Mucosa of gallbladder (tissue), 1 donor: Measurements from ENCODE around the gene ELMO2. TPM values are rescaled to one million over a fixed set of nuclear protein-coding genes. Genes with fewer than 3 reads are reported as not detected.

ENCODE experiments used
- DNase-seq: peaks from one replicate; pipeline ENCODE4 v3.0.0-alpha.2; 2020; ENCODE audit warnings: low spot score
- total RNA-seq: library from RNA; stranded (reverse); gene quantifications from one replicate; pipeline ENCODE4 v1.2.1, GENCODE V29; 2021
- donor health status: DM: no; HTN: no; CAD: no.

The ELMO2 gene
- total RNA-seq, 1 donor from 2014 or later, result 33.3 TPM

DNA sequence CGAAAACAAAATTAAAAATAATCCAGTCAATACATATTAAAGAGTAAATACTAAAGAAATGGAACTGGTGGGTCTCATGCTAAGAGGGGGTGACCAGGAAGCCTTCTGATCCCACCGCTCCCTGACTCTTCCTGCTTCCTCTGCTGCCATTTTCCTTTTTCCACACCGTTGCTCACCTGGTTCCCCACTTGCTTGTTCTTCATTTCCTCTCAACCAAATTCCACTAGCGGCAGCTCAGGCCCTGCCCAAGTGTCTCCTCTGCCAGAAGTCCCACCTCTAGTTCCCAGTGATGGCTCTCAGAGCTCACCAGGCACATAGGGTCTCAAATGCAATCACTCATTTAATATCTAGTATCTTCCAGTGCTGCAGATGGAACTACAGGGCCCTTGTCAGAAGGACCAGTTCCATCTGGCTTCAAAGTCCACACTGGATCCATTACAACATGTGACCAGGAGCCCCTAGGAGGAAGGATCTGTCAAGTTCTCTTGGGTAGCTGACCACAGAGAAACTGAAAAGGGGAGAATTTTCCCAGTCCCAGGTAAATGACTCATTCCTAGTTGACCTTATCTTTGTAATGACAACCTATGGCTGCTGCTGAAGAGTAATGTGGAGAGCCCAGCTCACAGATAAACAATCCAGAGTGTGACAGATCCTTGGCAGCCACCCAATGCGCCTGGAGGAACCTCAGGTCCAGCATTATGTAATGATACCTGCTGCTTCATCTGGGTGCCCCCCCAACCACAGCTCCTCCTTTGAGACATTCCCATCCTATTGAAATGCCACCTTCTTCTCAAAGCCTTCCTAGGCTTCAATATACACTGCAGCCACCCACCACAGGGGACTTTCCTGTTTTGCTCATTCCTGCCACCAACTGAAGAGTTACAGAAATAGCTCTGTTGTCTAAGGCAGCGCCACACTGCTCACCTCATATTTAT, 38.2 kb downstream of the ELMO2 start:
- no peak for DNase-seq

DNA sequence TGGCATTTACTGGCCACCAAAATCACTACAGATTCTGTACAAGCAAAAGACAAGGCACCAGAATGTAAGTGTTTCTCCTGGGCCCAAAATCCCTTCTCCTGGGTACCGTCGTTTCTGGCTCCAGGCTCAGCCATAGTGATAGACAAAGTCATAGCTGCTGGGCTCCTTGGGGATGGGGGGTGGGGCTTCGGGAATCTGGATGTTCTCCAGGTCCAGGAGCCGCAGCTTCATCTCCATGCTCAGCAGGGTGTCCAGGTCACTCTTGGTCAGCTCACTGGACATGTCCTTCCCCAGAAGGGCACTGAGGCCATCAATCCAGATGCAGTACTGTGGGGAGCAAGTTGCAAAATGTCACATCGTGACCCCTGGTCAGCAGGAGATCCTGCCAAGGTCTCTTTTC, 39.2 kb downstream of the ELMO2 start:
- DNase-seq, result no peak

- no peak for DNase-seq
These were observed 39.6 kb downstream of the ELMO2 start for GRCh38 chr20:46366826-46367225.

- no peak for DNase-seq
These were observed 40.8 kb downstream of the ELMO2 start for GRCh38 chr20:46365487-46366220.

DNA sequence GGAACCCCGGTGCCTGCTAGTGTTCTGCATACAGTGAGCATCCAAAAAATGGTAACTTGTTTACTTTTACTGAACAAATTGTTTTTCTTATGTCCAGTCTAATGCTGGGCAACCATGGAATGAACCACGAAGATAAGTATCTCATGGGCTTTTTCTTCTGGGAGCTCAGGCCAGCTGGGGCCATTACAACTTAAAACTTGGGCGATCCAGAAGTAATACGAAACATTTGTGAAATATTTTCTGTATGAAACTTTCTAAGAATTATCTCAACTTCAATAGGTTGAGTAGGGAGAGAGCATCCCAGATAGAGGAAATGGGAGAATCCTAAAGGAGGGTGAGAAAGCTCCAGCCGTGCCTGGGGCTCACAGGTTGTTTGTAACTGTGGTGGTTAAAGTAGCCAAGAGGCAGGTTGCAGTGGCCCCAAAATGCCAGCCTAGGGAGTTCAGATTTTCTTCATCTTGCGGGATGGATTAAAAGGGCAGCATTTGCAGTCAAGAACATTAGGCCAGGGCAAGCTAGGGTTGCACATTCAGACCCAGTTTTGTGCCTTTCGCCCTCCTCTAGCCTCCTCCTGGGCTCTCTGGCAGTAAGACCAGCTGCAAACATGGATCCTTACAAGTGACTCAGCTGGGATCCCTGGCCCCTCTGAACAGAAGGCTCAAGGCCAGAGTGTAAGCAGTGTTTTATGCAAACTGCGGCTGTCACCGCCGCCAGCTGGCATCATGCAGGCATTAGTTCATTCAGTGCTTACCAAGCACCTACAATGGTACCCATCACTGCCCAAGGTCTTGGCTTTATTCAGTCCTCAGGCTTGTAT, 41.5 kb downstream of the ELMO2 start:
- DNase-seq, result no peak

GRCh38 chr20:46363874-46364669, 42.3 kb downstream of the ELMO2 start:
- peak; percentile 86 for DNase-seq

GRCh38 chr20:46362921-46363867, 43.2 kb downstream of the ELMO2 start:
- DNase-seq, result no peak

- no peak for DNase-seq
These were observed 44.6 kb downstream of the ELMO2 start for GRCh38 chr20:46361811-46362210.

DNA sequence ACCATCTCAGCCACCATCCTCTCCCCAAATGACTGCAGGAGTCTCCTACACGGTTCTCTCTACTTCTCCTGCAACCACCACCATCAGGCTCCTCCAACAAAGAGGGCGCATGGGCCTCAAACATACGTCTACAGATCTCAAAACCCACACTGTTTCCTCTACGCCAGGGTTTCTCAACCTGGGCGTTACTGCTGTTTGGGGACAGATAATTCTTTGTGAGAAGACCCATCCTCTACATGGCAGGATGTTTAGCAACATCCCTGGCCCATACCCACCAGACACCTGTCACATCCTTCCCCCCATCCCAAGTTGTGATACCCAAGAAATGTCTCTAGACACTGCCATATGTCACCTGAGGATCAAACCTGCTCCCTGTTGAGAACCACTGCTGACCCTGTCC, 45.0 kb downstream of the ELMO2 start:
- DNase-seq, result no peak

DNA sequence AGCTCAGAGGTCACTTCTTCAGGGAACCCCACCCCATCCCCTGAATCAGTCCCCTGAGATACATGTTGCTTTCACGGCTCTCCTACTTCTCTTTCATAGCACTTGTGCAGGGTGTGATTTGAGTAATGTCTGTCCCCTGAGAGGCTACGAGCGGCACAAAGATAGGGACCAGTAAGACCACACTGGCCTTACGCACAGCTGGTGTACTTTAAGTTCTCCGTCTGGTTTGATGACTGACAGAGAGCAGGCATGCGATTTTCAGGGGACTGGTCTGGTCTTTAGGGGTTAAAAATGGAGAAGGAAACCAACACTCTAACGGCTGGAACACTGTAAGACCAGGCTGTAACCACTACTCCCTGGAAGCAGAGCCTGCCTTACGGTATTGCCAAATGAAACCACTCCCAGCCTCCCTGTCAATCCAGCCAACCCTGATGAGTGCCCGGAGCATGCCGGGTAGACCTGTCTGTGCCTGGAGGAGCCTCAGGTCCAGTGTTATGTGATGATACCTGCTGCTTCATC, 47.1 kb downstream of the ELMO2 start:
- no peak for DNase-seq

DNA sequence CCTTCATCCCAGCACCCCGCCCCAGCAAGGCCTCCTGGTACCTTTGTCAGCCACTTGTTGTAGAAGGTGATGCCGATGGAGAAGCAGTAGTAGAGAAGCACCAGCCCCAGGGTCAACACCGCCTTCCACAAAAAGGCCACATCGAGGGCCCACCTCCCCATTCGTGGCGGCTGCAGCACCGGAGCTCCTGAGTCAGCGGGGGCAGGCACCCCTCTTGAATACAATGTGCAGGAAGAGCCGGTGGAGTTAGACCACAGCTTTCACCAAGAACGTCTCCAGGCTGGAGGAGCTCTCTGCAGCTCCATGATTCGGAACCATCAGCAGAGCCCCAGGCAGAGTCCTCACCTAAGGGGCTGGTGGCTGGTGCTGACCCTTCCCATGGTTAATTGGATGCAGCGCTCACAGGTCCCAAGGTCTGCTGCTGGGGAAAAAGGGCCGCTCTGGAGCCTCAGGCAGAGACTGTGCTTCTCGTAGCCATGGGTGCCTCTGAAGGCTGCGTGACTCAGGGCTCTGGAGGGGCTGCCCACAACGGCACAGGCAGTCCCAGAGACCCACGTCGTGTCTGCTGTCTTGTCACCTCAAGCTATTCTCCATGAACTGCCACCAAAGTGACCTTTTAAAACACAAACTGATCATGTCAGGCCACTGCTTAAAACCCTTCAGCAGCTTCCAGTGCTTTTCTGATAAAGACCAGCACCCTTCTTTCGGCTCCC, 47.9 kb downstream of the ELMO2 start:
- DNase-seq, result no peak

- no peak for DNase-seq
These were observed 49.3 kb downstream of the ELMO2 start for GRCh38 chr20:46357030-46357514.

DNA sequence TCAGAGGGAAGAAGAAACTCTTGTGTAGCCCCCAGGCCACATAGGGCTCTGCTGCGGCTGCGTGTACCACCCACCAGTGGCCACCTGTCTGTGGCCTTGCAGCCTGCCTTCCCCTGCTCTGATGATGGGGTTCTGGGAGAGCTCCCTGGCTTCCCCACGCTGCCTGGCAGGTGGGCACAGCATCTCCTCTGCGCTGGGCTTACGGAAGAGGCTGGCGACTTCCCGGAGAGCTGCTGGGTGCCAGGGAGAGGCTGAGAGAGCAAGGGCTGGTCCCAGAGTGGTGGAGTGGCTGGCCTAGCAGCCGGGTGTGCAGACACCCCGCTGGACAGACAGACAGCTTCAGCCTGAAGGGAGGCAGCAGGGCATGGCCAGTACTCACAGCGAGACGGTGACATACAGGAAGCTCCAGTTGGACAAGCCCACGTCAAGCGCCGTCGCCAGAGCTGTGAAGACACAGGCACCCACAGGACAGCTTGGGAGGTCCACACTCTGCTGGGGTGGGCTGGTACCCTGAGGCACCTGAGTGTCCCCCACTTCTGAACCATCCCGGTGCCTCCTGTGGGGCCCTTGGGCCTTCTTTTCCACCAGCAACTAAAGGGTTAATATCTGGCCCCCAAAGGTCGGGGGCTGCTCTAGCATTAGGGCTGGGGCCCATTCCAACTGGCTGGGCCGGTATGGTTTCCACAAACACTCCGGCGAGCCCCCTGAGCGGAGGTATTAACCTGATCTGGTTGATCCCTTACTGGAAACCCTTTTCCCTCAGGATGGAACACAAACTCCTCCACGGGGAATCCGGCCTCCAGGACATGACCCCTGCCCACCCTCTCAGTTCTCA, 50.0 kb downstream of the ELMO2 start:
- DNase-seq, result no peak

- no peak for DNase-seq
These were observed 50.6 kb downstream of the ELMO2 start for GRCh38 chr20:46355778-46356177.

- no peak for DNase-seq
These were observed 51.3 kb downstream of the ELMO2 start for GRCh38 chr20:46354920-46355654.

DNA sequence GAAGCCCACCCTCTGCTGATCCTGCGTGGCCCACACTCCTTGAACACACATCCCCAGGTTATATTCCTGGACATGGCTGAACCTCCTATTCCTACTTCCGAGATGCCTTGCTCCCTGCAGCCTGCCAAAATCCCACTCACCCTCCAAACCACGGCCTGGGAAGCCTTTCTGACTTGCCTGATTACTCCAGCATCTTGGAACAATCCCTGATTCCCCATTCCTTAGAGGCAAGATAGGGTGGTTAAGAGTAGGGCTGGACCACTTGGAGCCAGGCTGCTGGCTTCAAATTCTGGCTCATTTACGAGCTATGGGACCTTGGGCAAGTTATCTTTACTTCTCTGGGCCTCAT, 52.2 kb downstream of the ELMO2 start:
- no peak for DNase-seq

GRCh38 chr20:46353500-46354206, 52.8 kb downstream of the ELMO2 start:
- no peak for DNase-seq
